ENCODE data around the gene PPT1. TPM values are rescaled to one million over a fixed set of nuclear protein-coding genes. Genes with fewer than 3 reads are reported as not detected.
"Not testable (repeated sequence)": the region's sequence is repeated elsewhere in the genome, so short reads cannot be mapped to it uniquely, and the experiment has no call there.

PPT1 gene
- total and polyA plus RNA-seq, 2 experiments from 2014 or later: 67.4 to 202 TPM

GRCh38 chr1:40090652-40091355, 6.2 kb downstream of the PPT1 start:
- Histone ChIP-seq H3K27ac (ENCODE audit: low read depth) (no peak overlapping the region), H3F3A (replicated peaks; ENCODE audit: low read depth) (no peaks in the 10 kb centered on the region), H4K20me1 (replicated peaks; ENCODE audit: insufficient read depth) (peaks cover 15% of the 10 kb centered on the region), H3K4me3 (no peak overlapping the region), H3K4me2 (no peak overlapping the region), H3K79me2 (replicated peaks; ENCODE audit: insufficient read depth) (peaks cover 39% of the 10 kb centered on the region), H3K27me3 (ENCODE audit: insufficient read depth) (no peaks in the 10 kb centered on the region), H3K36me3 (ENCODE audit: insufficient read depth) (peaks cover 35% of the 10 kb centered on the region), H2AFZ (no peak overlapping the region), H3K4me1 (ENCODE audit: insufficient read depth) (no peaks in the 10 kb centered on the region), H3K9me2 (ENCODE audit: insufficient read depth) (no peaks in the 10 kb centered on the region)
- H3K4me3 Mint-ChIP-seq: no peak overlapping the region
- H3K9me3 Mint-ChIP-seq: no peaks in the 10 kb centered on the region
- ATAC-seq (no peak), DNase-seq (ENCODE audit: low spot score) (no peak)
- H3K27me3 Mint-ChIP-seq (ENCODE audit: insufficient read depth, low read depth, poor library complexity): peaks cover 4% of the 10 kb centered on the region
- peaks cover 55% of the 10 kb centered on the region for H3K36me3 Mint-ChIP-seq (ENCODE audit: low read depth)
- TF ChIP-seq REST (IDR thresholded peaks at IDR 0.05; ENCODE audit: unreplicated experiment) (no peak), ZNF331 (CRISPR knock-in tag; IDR thresholded peaks at IDR 0.05; ENCODE audit: low read depth) (no peak), EZH2phosphoT487 (IDR thresholded peaks at IDR 0.05; ENCODE audit: unreplicated experiment) (no peak), EZH2 (IDR thresholded peaks at IDR 0.05; ENCODE audit: low read depth, unreplicated experiment) (no peak), ZNF114 (CRISPR knock-in tag; IDR thresholded peaks at IDR 0.05) (no peak)
- no peak overlapping the region for H3K27ac Mint-ChIP-seq
- peaks cover under 1% of the 10 kb centered on the region; the same call in 1 of the 3 replicates for H3K4me1 Mint-ChIP-seq

GRCh38 chr1:40084750-40085149, 12.3 kb downstream of the PPT1 start:
- not testable (repeated sequence) for H3K4me2 ChIP-seq; H2AFZ ChIP-seq; H3K27ac ChIP-seq (ENCODE audit: low read depth); H3K79me2 ChIP-seq (replicated peaks; ENCODE audit: insufficient read depth); H3F3A ChIP-seq (replicated peaks; ENCODE audit: low read depth); H3K27me3 Mint-ChIP-seq (ENCODE audit: insufficient read depth, low read depth, poor library complexity); H3K9me3 Mint-ChIP-seq; H3K27me3 ChIP-seq (ENCODE audit: insufficient read depth); H3K4me1 ChIP-seq (ENCODE audit: insufficient read depth); ATAC-seq; H3K4me1 Mint-ChIP-seq; H4K20me1 ChIP-seq (replicated peaks; ENCODE audit: insufficient read depth); H3K4me3 ChIP-seq; H3K27ac Mint-ChIP-seq; H3K9me2 ChIP-seq (ENCODE audit: insufficient read depth); H3K4me3 Mint-ChIP-seq
- peaks cover 81% of the 10 kb centered on the region for H3K36me3 Mint-ChIP-seq (ENCODE audit: low read depth)
- peak; percentile 62 for DNase-seq (ENCODE audit: low spot score)
- TF ChIP-seq, protein P1, sequence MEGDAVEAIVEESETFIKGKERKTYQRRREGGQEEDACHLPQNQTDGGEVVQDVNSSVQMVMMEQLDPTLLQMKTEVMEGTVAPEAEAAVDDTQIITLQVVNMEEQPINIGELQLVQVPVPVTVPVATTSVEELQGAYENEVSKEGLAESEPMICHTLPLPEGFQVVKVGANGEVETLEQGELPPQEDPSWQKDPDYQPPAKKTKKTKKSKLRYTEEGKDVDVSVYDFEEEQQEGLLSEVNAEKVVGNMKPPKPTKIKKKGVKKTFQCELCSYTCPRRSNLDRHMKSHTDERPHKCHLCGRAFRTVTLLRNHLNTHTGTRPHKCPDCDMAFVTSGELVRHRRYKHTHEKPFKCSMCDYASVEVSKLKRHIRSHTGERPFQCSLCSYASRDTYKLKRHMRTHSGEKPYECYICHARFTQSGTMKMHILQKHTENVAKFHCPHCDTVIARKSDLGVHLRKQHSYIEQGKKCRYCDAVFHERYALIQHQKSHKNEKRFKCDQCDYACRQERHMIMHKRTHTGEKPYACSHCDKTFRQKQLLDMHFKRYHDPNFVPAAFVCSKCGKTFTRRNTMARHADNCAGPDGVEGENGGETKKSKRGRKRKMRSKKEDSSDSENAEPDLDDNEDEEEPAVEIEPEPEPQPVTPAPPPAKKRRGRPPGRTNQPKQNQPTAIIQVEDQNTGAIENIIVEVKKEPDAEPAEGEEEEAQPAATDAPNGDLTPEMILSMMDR (conservative IDR thresholded peaks at IDR 0.05; ENCODE audit: low read depth in 2 of 2): peak; percentile 42 to 70
- peaks cover 31% of the 10 kb centered on the region for H3K36me3 ChIP-seq (ENCODE audit: insufficient read depth)
